ENCODE measurements around the gene LRRC17.
"Not testable (repeated sequence)": the region's sequence is repeated elsewhere in the genome, so short reads cannot be mapped to it uniquely, and the experiment has no call there.

LRRC17 gene

DNA sequence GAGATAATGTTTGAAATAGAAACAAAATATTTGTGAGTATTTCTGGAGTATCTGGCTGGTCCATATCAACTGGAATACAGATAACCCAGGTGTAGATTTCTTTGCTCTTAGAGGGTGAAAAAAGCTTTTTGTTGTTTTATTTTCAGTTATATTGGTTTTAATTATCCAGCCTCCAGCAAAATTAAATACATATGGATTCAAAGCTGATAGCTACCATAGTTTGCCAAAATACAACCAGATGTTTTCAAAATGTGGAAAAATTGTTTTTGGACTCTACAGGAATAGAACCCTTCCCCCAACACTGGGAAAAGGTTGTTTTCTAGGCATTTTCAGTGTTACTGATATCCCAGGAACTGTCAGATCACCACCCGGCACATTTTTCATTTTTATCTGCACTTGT lies 30.1 kb downstream of the LRRC17 start:
- DNase-seq (ENCODE audit: low read depth in 2 of 2): no peak

DNA sequence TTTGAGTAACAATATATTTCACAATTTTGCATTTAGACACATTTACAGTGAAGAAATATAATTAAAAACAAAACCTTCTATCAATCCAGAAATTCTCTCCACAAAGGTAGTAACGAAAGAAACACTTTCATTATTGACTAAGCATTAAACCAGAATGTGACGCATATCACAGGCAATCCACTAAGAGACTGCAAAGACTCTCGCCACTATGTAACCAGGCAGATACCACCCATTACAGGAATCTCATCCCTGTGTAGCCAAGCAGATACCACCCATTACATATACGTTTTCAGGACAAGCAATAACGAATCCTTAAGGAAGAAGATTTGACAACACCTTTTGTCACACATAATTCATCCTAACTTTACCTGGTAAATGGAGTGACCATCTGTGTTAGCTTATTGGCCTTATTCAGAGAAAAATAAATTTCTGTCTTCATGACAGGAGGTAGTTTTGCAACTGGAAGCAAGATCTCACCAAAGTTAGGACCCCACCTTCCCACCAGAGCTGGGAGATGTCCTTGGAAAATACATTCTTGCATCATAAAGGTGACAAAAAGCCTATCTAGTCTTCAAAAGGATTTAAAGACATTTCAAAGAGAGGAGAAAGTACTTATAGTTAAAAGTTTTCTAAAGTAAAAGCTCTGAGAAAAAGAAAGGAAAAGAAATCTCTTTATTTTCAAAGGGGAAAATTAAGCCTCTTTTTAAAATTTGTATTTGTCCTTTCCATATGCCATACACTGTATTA lies 30.8 kb downstream of the LRRC17 start:
- DNase-seq (ENCODE audit: low read depth in 2 of 2): no peak

DNA sequence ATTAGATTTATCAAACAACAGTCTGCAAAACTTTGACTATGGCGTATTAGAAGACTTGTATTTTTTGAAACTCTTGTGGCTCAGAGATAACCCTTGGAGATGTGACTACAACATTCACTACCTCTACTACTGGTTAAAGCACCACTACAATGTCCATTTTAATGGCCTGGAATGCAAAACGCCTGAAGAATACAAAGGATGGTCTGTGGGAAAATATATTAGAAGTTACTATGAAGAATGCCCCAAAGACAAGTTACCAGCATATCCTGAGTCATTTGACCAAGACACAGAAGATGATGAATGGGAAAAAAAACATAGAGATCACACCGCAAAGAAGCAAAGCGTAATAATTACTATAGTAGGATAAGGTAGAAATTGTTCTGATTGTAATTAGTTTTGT lies 31.4 kb downstream of the LRRC17 start:
- no peak for DNase-seq (ENCODE audit: low read depth in 2 of 2)

DNA sequence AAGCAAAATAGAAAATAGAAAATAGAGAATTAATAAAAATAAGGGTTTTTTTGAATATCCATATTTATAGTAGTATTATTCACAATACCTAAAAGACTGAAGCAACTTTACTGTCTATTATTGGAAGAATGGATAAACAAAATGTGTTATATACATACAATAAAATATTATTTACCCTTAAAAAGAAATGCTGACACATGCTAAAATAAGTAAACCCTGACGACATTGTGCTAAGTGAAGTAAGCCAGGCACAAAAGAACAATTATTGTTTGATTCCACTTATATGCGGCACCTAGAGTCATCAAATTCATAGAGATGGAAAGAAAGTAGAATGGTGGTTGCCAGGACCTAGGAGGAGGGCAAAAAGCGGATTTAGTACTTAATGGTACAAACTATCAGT lies 39.0 kb downstream of the LRRC17 start:
- no peak for DNase-seq (ENCODE audit: low read depth in 2 of 2)

DNA sequence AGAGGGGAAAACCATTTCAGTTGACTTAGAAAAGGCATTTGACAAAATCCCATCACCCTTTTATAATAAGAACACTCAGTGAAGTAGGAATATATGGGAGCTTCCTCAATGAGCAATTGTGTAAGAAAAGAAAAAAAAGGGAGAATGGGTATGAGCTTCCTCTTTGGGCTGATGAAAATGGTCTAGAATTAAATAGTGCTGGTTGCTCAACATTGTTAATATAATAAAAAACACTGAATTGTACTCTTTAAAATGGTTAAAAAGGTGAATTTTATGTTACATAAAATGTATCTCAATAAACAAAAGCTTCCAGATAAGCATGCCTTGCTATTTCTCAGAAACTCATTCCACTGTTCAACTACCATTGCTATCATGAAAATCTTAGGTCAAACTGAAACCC lies 40.6 kb downstream of the LRRC17 start:
- DNase-seq (ENCODE audit: low read depth in 2 of 2): no peak

DNA sequence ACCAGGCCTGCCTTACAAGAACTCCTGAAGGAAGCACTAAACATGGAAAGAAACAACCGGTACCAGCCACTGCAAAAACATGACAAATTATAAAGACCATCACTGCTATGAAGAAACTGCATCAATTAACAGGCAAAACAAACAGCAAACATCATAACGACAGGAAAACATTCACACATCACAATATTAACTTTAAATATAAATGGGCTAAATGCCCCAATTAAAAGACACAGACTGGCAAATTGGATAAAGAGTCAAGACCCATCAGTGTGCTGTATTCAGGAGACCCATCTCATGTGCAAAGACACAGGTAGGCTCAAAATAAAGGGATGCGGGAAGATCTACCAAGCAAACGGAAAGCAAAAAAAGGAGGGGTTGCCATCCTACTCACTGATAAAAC lies 41.6 kb downstream of the LRRC17 start:
- DNase-seq (ENCODE audit: low read depth in 2 of 2): not testable (repeated sequence)

DNA sequence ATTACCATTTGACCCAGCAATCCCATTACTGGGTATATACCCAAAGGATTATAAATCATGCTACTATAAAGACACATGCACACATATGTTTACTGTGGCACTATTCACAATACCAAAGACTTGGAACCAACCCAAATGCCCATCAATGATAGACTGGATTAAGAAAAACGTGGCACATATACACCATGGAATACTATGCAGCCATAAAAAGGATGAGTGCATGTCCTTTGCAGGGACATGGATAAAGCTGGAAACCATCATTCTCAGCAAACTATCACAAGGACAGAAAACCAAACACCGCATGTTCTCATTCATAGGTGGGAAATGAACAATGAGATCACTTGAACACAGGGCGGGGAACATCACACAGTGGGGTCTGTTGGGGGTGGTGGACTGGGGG lies 45.2 kb downstream of the LRRC17 start:
- not testable (repeated sequence) for DNase-seq (ENCODE audit: low read depth in 2 of 2)

DNA sequence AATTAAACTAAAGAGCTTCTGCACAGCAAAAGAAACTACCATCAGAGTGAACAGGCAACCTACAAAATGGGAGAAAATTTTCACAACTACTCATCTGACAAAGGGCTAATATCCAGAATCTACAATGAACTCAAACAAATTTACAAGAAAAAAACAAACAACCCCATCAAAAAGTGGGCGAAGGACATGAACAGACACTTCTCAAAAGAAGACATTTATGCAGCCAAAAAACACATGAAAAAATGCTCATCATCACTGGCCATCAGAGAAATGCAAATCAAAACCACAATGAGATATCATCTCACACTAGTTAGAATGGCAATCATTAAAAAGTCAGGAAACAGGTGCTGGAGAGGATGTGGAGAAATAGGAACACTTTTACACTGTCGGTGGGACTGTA lies 49.2 kb downstream of the LRRC17 start:
- not testable (repeated sequence) for DNase-seq (ENCODE audit: low read depth in 2 of 2)

DNA sequence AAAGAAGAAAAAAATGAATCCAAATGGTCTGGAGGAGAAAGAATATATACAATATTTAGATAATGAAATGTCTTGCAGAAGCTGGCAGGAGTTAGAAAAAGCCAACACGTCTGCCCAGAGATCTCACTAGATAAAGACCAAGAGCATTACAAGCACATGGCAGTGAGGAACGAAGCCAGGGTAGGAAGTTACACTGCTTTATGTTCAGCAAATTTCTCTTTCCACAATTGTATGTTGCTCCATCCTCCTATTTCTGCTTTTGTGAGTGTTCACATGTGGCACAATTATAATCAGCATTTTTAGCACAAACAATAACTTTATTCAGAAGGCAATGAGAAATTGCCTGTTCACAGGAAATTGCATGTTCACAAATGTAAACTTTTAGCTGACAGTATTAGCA lies 53.7 kb downstream of the LRRC17 start:
- no peak for DNase-seq (ENCODE audit: low read depth in 2 of 2)

DNA sequence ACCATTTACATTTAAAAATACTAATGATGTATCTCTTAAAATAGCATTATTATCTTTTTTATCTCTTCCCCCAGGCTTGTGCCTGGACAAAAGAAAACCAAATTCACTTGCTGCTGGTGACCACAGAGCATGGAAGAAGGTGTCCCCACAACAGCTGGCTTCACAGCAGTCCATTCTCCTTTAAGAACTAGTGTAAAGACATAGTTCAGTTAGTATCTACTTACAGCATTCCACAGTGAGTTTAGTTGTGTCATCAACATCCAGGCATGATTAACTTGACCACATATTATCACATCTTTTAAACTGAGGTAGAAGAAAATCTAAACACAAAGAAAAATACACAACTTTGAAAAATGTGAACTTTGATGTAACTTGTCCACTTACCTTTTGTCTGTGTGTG lies 55.0 kb downstream of the LRRC17 start:
- no peak for DNase-seq (ENCODE audit: low read depth in 2 of 2)

DNA sequence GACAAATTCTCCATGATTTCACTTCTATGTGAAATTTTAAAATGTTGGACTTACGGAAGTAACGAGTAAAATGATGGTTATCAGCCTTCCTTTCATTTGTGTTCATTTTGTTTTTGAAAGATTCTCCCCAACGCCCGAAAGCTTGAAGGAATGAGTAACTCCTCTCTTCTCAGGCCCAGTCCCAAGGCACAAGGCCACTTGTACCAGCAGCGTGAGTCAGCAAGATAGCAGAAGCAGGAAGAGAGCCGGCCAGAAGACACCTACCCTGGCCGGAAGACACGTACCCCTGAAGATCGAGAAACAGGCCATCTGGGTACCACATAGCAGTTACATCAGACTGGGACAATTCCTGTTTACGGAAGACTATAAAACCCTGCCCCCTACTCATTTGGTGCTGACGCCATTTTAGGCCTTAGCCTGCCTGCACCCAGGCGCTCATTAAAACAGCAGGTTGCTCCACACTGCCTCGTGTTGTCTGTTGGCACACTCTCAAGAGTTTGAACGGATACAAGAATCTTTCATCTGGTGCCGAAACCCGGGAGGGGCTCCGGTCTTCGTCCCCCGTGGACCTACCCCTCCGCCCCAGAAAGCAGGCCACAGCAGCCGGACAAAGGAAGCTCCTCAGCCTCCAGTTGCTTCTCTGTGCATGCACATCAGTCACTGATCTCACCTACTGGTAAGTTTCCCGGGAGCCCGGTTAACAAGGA lies 60.4 kb downstream of the LRRC17 start:
- no peak for DNase-seq (ENCODE audit: low read depth in 2 of 2)

DNA sequence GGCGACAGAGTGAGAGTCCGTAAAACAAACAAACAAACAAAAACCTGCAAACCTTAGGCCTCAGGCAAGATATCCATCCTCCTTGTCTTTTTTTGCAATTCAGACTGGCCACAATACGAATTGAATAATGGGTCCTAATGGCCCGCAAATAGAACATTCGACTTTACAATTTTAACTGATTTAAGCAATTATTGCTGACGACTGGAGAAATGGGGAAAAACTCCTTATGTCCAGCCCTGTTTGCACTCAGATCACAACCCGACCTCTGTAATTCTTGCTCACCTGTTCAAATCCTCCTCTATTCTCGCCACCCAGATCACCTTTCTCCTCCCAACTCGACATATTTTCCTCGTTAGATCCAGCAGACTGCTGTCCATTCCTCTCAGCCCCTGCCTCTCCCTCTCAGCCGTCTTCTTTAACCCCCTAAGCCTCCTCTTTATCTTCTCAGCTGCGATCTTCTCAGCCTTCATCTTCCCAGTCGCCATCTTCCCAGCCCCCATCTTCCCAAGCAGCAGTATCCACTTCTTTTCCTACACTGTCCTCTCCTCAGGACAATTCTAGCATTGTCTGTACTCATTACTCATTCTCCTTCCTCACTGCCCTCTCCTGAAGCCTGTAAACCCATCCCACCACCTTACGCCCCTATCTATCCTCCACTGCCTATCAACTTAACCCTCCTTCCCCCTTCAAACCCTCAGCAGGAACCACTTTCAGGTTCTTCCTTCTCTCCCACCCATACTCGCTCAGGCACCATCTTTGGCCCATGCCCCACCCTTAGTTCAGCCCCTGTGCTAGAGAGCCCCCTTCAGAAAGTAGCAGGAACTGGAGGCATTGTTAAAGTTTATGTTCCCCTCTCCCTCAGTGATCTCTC lies 61.8 kb downstream of the LRRC17 start:
- no peak for DNase-seq (ENCODE audit: low read depth in 2 of 2)

DNA sequence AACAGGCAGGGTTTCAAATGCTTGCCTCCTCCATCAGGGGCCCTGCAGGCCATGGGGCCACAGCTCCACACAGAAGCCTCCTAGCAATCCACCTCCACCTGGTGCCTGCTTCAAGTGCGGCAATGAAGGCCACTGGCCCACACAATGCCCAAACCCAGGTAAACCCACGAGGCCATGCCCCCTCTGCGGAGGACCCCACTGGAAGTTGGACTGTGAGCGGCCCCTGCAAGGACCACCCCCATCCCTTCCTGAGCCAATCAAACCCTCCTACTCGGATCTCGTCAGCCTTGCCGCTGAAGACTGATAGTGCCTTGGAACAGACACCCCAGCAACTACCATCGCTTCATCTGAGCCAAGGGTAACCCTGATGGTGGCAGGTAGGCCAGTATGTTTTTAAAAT lies 63.1 kb downstream of the LRRC17 start:
- no peak for DNase-seq (ENCODE audit: low read depth in 2 of 2)

DNA sequence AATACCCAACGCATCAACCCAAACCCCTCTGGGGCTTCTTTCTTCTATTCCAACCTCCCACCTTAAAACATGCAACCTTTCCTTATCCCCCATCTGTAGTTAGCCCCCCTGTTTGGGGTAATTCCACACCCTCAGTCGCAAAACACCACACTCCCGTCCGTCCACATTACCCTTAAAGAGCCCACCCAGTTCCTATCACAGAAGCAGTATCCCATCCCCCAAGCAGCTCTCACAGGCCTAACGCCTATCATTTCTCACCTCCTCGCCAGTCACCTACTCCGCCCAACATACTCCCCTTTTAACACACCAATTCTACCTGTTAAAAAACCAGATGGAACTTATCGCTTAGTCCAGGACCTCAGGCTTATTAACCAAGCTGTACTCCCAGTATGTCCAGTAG lies 63.7 kb downstream of the LRRC17 start:
- DNase-seq (ENCODE audit: low read depth in 2 of 2): no peak

DNA sequence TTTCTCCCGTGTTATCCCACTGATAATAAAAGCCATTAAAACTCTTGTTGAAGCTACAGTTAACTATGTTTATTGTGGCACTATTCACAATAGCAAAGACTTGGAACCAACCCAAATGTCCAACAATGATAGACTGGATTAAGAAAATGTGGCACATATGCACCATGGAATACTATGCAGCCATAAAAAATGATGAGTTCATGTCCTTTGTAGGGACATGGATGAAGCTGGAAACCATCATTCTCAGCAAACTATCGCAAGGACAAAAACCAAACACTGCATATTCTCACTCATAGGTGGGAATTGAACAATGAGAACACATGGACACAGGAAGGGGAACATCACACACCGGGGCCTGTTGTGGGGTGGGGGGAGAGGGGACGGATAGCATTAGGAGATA lies 64.8 kb downstream of the LRRC17 start:
- DNase-seq (ENCODE audit: low read depth in 2 of 2): not testable (repeated sequence)

DNA sequence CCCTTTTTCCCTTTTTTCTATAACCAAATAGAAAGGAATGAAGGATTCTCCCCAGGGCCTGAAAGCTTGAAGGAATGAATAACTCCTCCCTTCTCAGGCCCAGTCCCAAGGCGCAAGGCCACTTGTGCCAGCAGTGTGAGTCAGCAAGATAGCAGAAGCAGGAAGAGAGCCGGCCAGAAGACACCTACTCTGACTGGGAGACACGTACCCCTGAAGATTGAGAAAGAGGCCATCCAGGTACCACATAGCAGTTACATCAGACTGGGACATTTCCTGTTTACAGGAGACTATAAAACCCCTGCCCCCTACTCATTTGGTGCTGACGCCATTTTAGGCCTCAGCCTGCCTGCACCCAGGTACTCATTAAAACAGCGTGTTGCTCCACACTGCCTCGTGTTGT lies 65.5 kb downstream of the LRRC17 start:
- no peak for DNase-seq (ENCODE audit: low read depth in 2 of 2)

DNA sequence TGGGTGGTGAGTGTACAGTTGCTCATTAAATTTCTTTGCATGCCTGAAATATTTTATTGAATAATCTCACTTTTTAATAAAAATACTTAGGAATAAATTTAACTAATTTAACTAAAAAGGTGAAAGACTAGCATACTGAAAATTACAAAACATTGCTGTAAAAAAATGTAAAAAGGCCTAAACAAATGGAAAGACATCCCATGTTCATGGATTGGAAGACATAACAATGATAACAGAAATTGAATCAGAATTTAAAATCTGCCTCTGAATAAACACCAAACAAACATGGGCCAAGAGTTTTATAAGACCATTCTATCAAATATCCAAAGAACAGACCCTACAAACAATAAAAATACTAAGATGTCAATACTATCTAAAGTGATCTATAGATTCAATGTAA lies 66.9 kb downstream of the LRRC17 start:
- no peak for DNase-seq (ENCODE audit: low read depth in 2 of 2)

DNA sequence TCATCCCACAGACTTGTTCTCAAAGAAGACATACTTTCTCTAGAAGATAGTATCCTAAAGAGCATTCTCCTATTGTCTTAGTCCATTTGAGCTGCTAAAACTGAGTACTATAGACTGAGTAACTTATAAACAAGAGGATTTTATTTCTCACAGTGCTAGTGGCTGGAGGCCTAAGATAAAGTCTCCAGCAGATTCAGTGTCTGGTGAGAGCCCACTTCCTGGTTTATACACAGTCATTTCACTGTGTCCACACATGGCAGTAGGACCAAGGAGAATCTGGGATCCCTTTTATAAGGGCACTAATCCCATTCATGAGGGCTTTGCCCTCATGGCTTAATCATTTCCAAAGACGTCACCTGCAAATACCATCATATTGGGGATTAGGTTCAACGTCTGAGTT lies 68.7 kb downstream of the LRRC17 start:
- no peak for DNase-seq (ENCODE audit: low read depth in 2 of 2)

DNA sequence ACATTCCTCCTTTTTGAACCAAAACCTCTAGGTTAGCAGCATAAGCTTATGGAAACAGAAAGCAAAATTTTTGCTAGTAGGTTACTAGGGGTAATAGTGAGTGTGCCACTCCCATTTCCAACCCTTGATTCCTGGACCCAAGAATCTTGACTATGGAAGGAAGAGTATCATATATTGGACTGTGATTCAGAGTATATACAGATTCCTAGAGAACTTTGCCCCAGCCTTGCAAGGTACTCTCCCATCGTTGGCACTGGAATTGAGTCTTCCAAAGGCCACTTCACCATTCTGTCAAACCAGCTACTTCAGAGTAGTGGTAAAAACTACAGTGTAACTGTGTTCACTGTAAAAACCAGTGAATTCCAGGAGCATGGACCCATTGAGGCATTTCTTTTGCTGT lies 69.4 kb downstream of the LRRC17 start:
- DNase-seq (ENCODE audit: low read depth in 2 of 2): no peak

DNA sequence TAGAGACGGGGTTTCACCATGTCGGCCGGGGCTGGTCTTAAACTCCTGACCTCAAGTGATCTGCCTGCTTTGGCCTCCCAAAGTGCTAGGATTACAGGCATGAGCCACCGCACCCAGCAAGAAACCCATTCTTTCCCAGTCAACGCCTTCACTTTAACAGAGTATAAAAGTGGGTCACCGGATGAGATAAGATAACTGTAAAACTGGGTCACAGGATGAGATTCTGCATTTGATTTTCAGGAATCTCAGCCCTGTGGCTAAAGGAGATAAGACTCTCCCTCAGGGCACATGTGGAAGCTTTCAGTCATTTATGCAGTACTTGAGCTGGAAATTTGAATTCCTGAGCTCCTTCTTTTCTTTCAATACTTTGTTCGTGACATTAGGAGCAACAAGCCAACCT lies 70.8 kb downstream of the LRRC17 start:
- no peak for DNase-seq (ENCODE audit: low read depth in 2 of 2)

DNA sequence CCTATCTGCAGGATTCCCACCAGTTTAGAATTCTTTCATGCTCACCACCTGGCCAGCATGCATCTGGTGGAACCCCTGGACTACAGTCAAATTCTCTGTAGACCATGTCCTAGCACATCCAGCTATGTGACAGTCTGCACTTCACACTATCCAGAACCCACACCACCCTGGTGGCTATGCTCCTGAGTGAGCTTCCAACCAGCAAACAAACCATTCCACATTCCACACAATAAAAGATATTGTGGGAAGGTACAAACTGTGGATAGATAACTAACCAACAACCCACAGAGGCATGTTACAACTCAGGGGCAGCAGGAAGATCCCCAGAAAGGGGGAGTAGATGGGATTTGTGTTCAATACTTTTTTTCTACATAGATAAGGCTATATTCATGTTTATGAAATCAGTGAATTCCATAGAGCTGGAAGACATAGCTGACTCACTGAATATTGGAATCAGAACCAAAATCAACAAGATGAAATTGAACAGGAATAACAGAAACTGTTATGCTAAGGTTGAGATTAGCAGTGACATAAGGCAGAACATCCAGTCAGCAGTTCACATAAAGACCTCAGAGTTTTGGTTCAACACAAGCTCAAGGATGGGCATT lies 72.5 kb downstream of the LRRC17 start:
- no peak for DNase-seq (ENCODE audit: low read depth in 2 of 2)

DNA sequence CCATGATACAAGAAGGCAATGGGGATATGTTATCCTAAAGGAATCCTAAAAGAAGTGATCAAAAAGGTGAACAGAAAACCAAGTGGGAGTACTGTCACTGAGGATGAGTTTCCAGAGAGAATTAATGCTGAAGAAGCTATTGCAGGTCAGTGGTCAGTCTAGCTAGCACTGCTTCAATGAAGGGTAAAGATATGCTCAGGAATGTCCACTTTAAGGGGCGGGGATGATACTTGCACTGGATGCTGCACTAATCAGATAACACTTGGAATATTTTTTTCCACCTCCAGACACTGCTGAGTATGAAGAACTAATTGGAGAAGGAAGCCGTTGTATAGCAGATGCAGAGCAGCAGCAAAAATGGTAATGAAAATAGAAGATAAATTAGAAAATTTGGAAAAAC lies 75.3 kb downstream of the LRRC17 start:
- no peak for DNase-seq (ENCODE audit: low read depth in 2 of 2)

All from stimulated activated CD8-positive, alpha-beta memory T cell treated with anti-CD3 and anti-CD28 coated beads, Interleukin-7, amount 100 ng/mL, for 1 hour (primary cell).